MM.1S (cell line): Measurements from ENCODE around the gene ITGA8.

Source experiments
- DNase-seq: peaks from one replicate; pipeline ENCODE4 v3.0.0-alpha.2; 2015
- H2AFZ ChIP-seq: fragments of 300-600 bp; sonication (generic); 2 replicates; pipeline ENCODE4 v1.6.0; 2016; ENCODE audit warnings: antibody characterized with exemption, low read length
- H3F3A ChIP-seq: fragments of 300-600 bp; sonication (generic); 2 replicates; pipeline ENCODE4 v1.6.1; 2016; ENCODE audit warnings: mild to moderate bottlenecking, antibody characterized with exemption, low read length, moderate library complexity, mixed read lengths; ENCODE audit not compliant: insufficient read depth
- H3K27ac ChIP-seq: fragments of 300-600 bp; sonication (generic); 2 replicates; pipeline ENCODE4 v1.5.1; 2016; ENCODE audit warnings: mild to moderate bottlenecking, low read length
- H3K27me3 ChIP-seq: fragments of 300-600 bp; sonication (generic); replicated peaks from 2 replicates; pipeline ENCODE4 v1.6.0; 2016; ENCODE audit warnings: low read length; ENCODE audit not compliant: insufficient read depth
- H3K36me3 ChIP-seq: fragments of 300-600 bp; sonication (generic); replicated peaks from 2 replicates; pipeline ENCODE4 v1.6.1; 2016; ENCODE audit warnings: mild to moderate bottlenecking, low read length, mixed read lengths; ENCODE audit not compliant: insufficient read depth
- H3K4me1 ChIP-seq: fragments of 300-600 bp; sonication (generic); 2 replicates; pipeline ENCODE4 v1.6.1; 2016; ENCODE audit warnings: low read length, mixed read lengths
- H3K4me2 ChIP-seq: fragments of 300-600 bp; sonication (generic); 2 replicates; pipeline ENCODE4 v1.6.0; 2016; ENCODE audit warnings: low read depth, low read length
- H3K4me3 ChIP-seq: fragments of 300-600 bp; sonication (generic); 2 replicates; pipeline ENCODE4 v1.5.1; 2016; ENCODE audit warnings: low read length, mixed read lengths
- H3K79me2 ChIP-seq: fragments of 300-600 bp; sonication (generic); 2 replicates; pipeline ENCODE4 v1.6.1; 2016; ENCODE audit warnings: mixed run types, low read length, mixed read lengths
- H3K9ac ChIP-seq: fragments of 300-600 bp; sonication (generic); 2 replicates; pipeline ENCODE4 v1.6.1; 2016; ENCODE audit warnings: low read length, mixed read lengths
- H3K9me2 ChIP-seq: fragments of 300-600 bp; sonication (generic); replicated peaks from 2 replicates; pipeline ENCODE4 v1.6.1; 2016; ENCODE audit warnings: mild to moderate bottlenecking, low read length, mixed read lengths; ENCODE audit not compliant: insufficient read depth
- H3K9me3 ChIP-seq: fragments of 300-600 bp; sonication (generic); replicated peaks from 2 replicates; pipeline ENCODE4 v1.6.1; 2016; ENCODE audit warnings: mild to moderate bottlenecking, low read length, mixed read lengths; ENCODE audit not compliant: insufficient read depth
- H4K20me1 ChIP-seq: fragments of 300-600 bp; sonication (generic); 2 replicates; pipeline ENCODE4 v1.6.1; 2016; ENCODE audit warnings: mild to moderate bottlenecking, low read length, moderate library complexity, mixed read lengths; ENCODE audit not compliant: insufficient read depth
- EZH2 ChIP-seq: fragments of 300-600 bp; sonication (generic); optimal IDR thresholded peaks from 2 replicates; pipeline ENCODE3; 2017; ENCODE audit warnings: low read depth, mild to moderate bottlenecking, antibody characterized with exemption, low read length, mixed read lengths
- EZH2phosphoT487 ChIP-seq: fragments of 300-600 bp; sonication (generic); IDR thresholded peaks from 2 replicates; pipeline ENCODE4 v1.6.1; 2018; ENCODE audit warnings: antibody characterized with exemption, low read length
- TF ChIP-seq, protein P1 (sequence below): fragments of 300-600 bp; sonication (generic); IDR thresholded peaks from 2 replicates; pipeline ENCODE4 v1.5.1; 2016; ENCODE audit warnings: antibody characterized with exemption, low read length, mixed read lengths

The ITGA8 gene

DNA sequence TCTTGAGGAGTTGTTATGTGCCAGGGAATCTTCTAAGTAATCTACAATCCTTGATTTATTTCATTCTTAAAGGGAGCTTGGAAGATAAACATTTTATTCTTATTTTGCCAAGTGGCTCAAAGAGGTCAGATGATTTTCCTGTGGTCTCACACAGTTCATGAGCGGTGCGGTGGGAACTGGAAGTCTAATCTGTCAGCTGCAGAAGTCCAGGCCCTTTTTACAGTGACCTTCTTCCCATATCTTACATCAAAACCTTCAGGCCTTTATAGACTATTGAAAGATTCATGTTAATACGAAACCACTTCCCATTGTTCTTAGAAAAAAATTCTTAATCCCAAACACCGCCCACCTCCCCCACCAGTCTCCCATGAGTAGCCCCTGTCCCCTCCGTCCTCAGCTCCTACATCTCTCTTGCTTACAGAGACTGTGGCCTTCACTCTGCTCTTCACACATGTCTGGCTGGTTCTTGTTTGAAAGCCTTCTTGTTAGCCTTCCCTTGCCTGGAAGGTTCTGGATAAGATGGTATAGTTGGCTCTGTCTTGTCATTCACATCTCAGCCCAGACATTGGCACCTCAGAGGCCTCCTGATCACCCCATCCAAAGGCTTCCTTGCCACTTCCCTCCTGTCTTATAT is 61.5 kb downstream of the ITGA8 start:
- Histone ChIP-seq H3K9ac (no peak overlapping the region), H3K79me2 (peaks cover 20% of the 10 kb centered on the region; the same call in 1 of the 2 replicates), H3K9me3 (no peaks in the 10 kb centered on the region), H3K4me2 (no peak overlapping the region), H3K36me3 (peaks cover 5% of the 10 kb centered on the region; the same call in 1 of the 2 replicates), H4K20me1 (no peaks in the 10 kb centered on the region), H2AFZ (no peak overlapping the region), H3K27me3 (no peaks in the 10 kb centered on the region), H3K4me1 (no peaks in the 10 kb centered on the region), H3K9me2 (no peaks in the 10 kb centered on the region), H3F3A (no peaks in the 10 kb centered on the region; the same call in 1 of the 2 replicates), H3K27ac (no peak overlapping the region), H3K4me3 (no peak overlapping the region)
- no peak for DNase-seq
- TF ChIP-seq, protein P1, sequence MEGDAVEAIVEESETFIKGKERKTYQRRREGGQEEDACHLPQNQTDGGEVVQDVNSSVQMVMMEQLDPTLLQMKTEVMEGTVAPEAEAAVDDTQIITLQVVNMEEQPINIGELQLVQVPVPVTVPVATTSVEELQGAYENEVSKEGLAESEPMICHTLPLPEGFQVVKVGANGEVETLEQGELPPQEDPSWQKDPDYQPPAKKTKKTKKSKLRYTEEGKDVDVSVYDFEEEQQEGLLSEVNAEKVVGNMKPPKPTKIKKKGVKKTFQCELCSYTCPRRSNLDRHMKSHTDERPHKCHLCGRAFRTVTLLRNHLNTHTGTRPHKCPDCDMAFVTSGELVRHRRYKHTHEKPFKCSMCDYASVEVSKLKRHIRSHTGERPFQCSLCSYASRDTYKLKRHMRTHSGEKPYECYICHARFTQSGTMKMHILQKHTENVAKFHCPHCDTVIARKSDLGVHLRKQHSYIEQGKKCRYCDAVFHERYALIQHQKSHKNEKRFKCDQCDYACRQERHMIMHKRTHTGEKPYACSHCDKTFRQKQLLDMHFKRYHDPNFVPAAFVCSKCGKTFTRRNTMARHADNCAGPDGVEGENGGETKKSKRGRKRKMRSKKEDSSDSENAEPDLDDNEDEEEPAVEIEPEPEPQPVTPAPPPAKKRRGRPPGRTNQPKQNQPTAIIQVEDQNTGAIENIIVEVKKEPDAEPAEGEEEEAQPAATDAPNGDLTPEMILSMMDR, result no peak
- TF ChIP-seq EZH2 (no peak), EZH2phosphoT487 (no peak)

DNA sequence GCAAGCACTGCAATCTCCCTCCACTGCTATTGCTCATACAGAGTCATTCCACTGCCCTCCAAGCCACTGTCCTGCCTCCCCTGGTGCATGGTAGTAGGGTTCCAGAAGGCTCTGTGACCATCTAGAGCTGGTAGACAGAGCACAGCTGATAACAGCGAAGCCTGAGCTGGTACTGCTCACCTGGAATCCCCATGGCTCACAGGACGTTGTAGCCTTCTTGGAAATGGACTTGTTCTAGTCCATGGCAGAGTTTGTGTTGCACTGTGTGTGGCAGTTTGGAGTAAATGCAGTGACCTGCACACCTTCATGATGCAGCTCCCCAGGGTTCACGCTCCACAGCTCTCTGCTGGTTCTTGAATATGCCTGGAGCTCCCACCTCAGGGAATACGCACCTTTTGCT is 67.0 kb downstream of the ITGA8 start:
- Histone ChIP-seq H3K4me3 (no peak overlapping the region), H3K9me3 (no peaks in the 10 kb centered on the region), H3K9me2 (no peaks in the 10 kb centered on the region), H3K79me2 (peaks cover 24% of the 10 kb centered on the region), H3K27ac (no peak overlapping the region), H3K4me2 (no peak overlapping the region), H3K4me1 (no peaks in the 10 kb centered on the region), H3K27me3 (no peaks in the 10 kb centered on the region), H3F3A (peaks cover 3% of the 10 kb centered on the region; the same call in 1 of the 2 replicates), H3K9ac (no peak overlapping the region), H2AFZ (no peak overlapping the region), H4K20me1 (no peaks in the 10 kb centered on the region), H3K36me3 (no peaks in the 10 kb centered on the region; the same call in 1 of the 2 replicates)
- no peak for TF ChIP-seq EZH2phosphoT487
- TF ChIP-seq, protein P1, result no peak
- TF ChIP-seq EZH2, result no peak
- DNase-seq, result no peak

DNA sequence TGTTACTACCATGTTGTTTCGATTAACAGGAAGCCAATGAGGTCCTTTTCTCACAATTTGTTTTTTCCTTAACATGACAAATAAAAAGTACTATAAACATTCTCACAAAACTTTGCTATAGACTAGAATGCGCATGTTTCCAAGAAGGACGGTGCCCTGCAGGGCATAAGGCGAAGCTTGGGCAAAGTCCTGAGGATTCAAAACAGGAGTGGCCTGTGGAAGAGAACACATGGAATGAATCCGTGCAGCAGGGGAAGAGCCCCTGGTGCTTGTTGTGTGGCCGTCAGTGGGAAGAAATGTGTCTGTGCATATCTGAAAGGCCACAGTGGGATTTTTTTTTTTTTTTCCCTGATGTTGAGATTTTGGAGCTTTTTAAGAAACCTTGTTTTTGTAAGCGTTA is 67.6 kb downstream of the ITGA8 start:
- TF ChIP-seq, protein P1, result no peak
- TF ChIP-seq EZH2phosphoT487 (no peak), EZH2 (no peak)
- H4K20me1 ChIP-seq, result no peaks in the 10 kb centered on the region
- no peak overlapping the region for H3K4me3 ChIP-seq
- no peak overlapping the region for H3K4me2 ChIP-seq
- H2AFZ ChIP-seq, result no peak overlapping the region
- H3K9ac ChIP-seq, result no peak overlapping the region
- no peak overlapping the region for H3K27ac ChIP-seq
- H3K9me2 ChIP-seq, result no peaks in the 10 kb centered on the region
- no peaks in the 10 kb centered on the region; the same call in 1 of the 2 replicates for H3K36me3 ChIP-seq
- no peaks in the 10 kb centered on the region for H3K4me1 ChIP-seq
- H3K27me3 ChIP-seq, result no peaks in the 10 kb centered on the region
- DNase-seq, result no peak
- peaks cover 5% of the 10 kb centered on the region; the same call in 1 of the 2 replicates for H3F3A ChIP-seq
- peaks cover 24% of the 10 kb centered on the region for H3K79me2 ChIP-seq
- no peaks in the 10 kb centered on the region for H3K9me3 ChIP-seq
